ENCODE results near the gene PCSK5.
"Not testable (repeated sequence)": the region's sequence is repeated elsewhere in the genome, so short reads cannot be mapped to it uniquely, and the experiment has no call there.

PCSK5 gene

GRCh38 chr9:76359766-76360165 lies 469.3 kb downstream of the PCSK5 start:
- H3K36me3 ChIP-seq (replicated peaks; ENCODE audit: insufficient read depth, low read length) = no peaks in the 10 kb centered on the region
- no peaks in the 10 kb centered on the region for H3F3A ChIP-seq (ENCODE audit: insufficient read depth, low read length)
- no peaks in the 10 kb centered on the region for H3K9me3 ChIP-seq (replicated peaks; ENCODE audit: insufficient read depth, low read length)
- H3K9me2 ChIP-seq (replicated peaks; ENCODE audit: insufficient read depth, low read length) = no peaks in the 10 kb centered on the region
- H3K27ac ChIP-seq (ENCODE audit: low read length) = no peak overlapping the region
- no peaks in the 10 kb centered on the region for H4K20me1 ChIP-seq (ENCODE audit: insufficient read depth, low read length)
- DNase-seq = no peak
- H3K4me2 ChIP-seq (ENCODE audit: low read depth, low read length) = no peak overlapping the region
- H3K9ac ChIP-seq (ENCODE audit: low read length) = no peak overlapping the region
- TF ChIP-seq EZH2 (optimal IDR thresholded peaks at IDR 0.05; ENCODE audit: low read depth, low read length) (no peak), CTCF (IDR thresholded peaks at IDR 0.05; ENCODE audit: low read length) (no peak), EZH2phosphoT487 (IDR thresholded peaks at IDR 0.05; ENCODE audit: low read length) (no peak)
- no peaks in the 10 kb centered on the region for H3K4me1 ChIP-seq (ENCODE audit: low read length)
- no peaks in the 10 kb centered on the region for H3K27me3 ChIP-seq (replicated peaks; ENCODE audit: insufficient read depth, low read length)
- no peak overlapping the region for H3K4me3 ChIP-seq (ENCODE audit: low read length)
- no peak overlapping the region for H2AFZ ChIP-seq (ENCODE audit: low read length)
- no peaks in the 10 kb centered on the region for H3K79me2 ChIP-seq (ENCODE audit: low read length)

DNA sequence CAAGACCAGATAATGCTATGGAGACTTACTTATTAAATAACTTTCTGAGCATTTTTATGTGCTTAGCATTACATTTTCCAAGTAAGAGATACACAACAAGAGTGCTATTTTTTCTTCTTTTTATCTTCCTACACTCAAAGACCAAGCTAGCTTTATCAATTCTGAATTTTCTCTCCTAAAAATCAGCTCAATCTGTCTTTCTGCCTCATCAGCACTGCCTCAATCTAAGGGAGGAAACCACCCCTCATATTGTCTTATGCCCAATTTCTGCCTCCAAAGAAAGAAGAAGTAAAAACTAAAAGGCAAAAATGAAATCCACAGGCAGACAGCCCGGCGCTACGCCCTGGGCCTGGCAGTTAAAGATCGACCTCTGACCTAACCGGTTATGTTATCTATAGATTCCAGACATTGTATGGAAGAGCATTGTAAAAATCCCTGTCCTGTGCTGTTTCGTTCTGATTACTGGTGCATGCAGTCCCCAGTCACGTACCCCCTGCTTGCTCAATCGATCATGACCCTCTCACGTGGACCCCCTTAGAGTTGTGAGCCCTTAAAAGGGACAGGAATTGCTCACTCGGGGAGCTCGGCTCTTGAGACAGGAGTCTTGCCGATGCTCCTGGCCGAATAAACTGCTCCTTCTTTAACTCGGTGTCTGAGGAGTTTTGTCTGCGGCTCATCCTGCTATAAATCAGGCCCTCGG lies 472.0 kb downstream of the PCSK5 start:
- H4K20me1 ChIP-seq (ENCODE audit: insufficient read depth, low read length); H3K4me3 ChIP-seq (ENCODE audit: low read length); H3K9ac ChIP-seq (ENCODE audit: low read length); H3K36me3 ChIP-seq (replicated peaks; ENCODE audit: insufficient read depth, low read length); H3K9me2 ChIP-seq (replicated peaks; ENCODE audit: insufficient read depth, low read length); H2AFZ ChIP-seq (ENCODE audit: low read length); H3F3A ChIP-seq (ENCODE audit: insufficient read depth, low read length); H3K79me2 ChIP-seq (ENCODE audit: low read length); DNase-seq; H3K27me3 ChIP-seq (replicated peaks; ENCODE audit: insufficient read depth, low read length); H3K4me1 ChIP-seq (ENCODE audit: low read length); H3K9me3 ChIP-seq (replicated peaks; ENCODE audit: insufficient read depth, low read length); H3K27ac ChIP-seq (ENCODE audit: low read length); H3K4me2 ChIP-seq (ENCODE audit: low read depth, low read length): not testable (repeated sequence)

DNA sequence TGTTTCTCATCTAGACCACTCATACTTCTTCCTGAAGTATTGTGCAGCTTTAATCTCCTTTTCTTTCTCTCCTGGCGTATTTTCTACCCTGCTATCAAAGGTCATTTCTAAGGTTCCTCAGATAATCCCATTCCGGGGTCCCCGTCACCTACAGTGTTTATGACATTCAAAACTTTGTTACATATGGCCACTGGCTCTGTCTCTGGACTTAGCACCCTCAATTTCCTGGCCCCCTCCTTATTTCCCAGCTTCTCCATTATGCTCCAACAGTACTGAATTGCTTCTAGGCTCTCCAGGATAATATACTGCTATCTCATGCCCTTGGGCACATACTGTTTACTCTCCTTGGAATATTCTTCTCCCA lies 472.5 kb downstream of the PCSK5 start:
- H3K9me3 ChIP-seq (replicated peaks; ENCODE audit: insufficient read depth, low read length) = no peaks in the 10 kb centered on the region
- H2AFZ ChIP-seq (ENCODE audit: low read length) = no peak overlapping the region
- no peaks in the 10 kb centered on the region for H3K27me3 ChIP-seq (replicated peaks; ENCODE audit: insufficient read depth, low read length)
- no peaks in the 10 kb centered on the region for H3K79me2 ChIP-seq (ENCODE audit: low read length)
- H3K36me3 ChIP-seq (replicated peaks; ENCODE audit: insufficient read depth, low read length) = no peaks in the 10 kb centered on the region
- TF ChIP-seq CTCF (IDR thresholded peaks at IDR 0.05; ENCODE audit: low read length) = no peak
- H3K27ac ChIP-seq (ENCODE audit: low read length) = no peak overlapping the region
- no peaks in the 10 kb centered on the region for H4K20me1 ChIP-seq (ENCODE audit: insufficient read depth, low read length)
- H3K9ac ChIP-seq (ENCODE audit: low read length) = no peak overlapping the region
- no peak for DNase-seq
- H3K4me2 ChIP-seq (ENCODE audit: low read depth, low read length) = no peak overlapping the region
- no peaks in the 10 kb centered on the region for H3F3A ChIP-seq (ENCODE audit: insufficient read depth, low read length)
- H3K4me1 ChIP-seq (ENCODE audit: low read length) = no peaks in the 10 kb centered on the region
- no peak overlapping the region for H3K4me3 ChIP-seq (ENCODE audit: low read length)
- no peaks in the 10 kb centered on the region for H3K9me2 ChIP-seq (replicated peaks; ENCODE audit: insufficient read depth, low read length)

- Histone ChIP-seq H3K36me3 (replicated peaks; ENCODE audit: insufficient read depth, low read length) (no peaks in the 10 kb centered on the region), H3F3A (ENCODE audit: insufficient read depth, low read length) (no peaks in the 10 kb centered on the region), H3K4me2 (ENCODE audit: low read depth, low read length) (no peak overlapping the region), H3K4me3 (ENCODE audit: low read length) (no peak overlapping the region), H3K9ac (ENCODE audit: low read length) (no peak overlapping the region), H2AFZ (ENCODE audit: low read length) (no peak overlapping the region), H4K20me1 (ENCODE audit: insufficient read depth, low read length) (no peaks in the 10 kb centered on the region), H3K27ac (ENCODE audit: low read length) (no peak overlapping the region), H3K9me2 (replicated peaks; ENCODE audit: insufficient read depth, low read length) (no peaks in the 10 kb centered on the region), H3K9me3 (replicated peaks; ENCODE audit: insufficient read depth, low read length) (no peaks in the 10 kb centered on the region), H3K79me2 (ENCODE audit: low read length) (no peaks in the 10 kb centered on the region), H3K4me1 (ENCODE audit: low read length) (no peaks in the 10 kb centered on the region), H3K27me3 (replicated peaks; ENCODE audit: insufficient read depth, low read length) (no peaks in the 10 kb centered on the region)
- no peak for DNase-seq
- TF ChIP-seq EZH2phosphoT487 (IDR thresholded peaks at IDR 0.05; ENCODE audit: low read length) = no peak
- TF ChIP-seq EZH2 (optimal IDR thresholded peaks at IDR 0.05; ENCODE audit: low read depth, low read length) = no peak
- TF ChIP-seq CTCF (IDR thresholded peaks at IDR 0.05; ENCODE audit: low read length) = no peak
Measured at GRCh38 chr9:76365028-76365427, 474.6 kb downstream of the PCSK5 start.
